ENCODE data around the gene IGLL5. TPM values are rescaled to one million over a fixed set of nuclear protein-coding genes. Genes with fewer than 3 reads are reported as not detected.

Gene IGLL5
- total and polyA plus RNA-seq, 9 of the 15 experiments (the other 6 are each of a cell fraction or from before 2014, with no cell fraction given), result not detected

DNA sequence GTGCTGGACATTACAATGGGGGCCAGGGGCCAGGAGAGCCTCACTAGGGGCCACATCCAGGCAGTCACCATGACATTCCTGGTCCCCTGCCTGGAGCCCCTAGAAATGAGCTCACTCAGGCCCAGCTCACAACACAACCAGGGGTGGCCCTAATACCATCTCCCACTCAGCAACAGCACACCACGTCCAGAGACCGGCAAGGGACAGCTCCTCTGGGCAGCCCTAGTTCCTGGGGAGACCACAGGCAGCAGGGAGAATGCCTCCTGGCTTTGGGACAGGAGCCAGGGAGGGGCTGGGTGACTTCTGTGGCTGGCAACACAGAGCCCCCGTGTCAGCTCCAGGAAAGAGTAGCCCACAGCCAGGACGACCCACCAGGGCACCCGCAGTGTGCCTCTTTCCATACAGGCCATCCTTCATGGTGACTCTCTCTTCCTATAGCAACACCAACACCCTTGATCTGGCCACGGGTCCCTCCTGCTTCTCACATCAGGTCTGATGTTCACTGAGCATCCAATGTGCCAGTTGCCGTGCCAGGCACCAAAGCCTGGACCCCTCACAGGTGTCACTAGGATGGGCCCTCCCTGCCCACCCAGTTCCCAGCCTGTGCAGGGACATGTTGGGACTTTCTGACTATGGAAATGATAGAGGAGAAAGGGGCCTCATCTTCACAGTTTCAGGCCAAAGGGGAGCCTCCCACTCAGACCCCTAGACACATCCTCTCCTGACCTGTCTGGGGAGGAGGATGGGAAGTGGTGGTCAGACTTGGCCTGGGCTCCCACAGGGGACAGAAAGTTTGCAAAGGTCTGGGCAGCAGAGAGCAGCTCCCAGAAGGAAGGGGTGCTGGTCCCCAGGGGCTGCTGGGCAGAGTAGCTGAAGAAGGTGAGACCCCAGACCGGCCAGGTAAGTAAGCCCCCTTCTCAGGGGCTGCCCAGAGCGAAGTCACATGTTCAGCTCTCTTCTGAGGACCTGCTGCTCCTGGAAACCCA is 43.2 kb downstream of the IGLL5 start (continued):
- TF ChIP-seq SMC3 (conservative IDR thresholded peaks at IDR 0.05; ENCODE audit: insufficient read depth, low read depth, low read length) (0 out of 2 replicates have a peak, but pooled peaks have one; percentile 6), BHLHE40 (IDR thresholded peaks at IDR 0.05; ENCODE audit: low read length) (0 out of 2 replicates have a peak, but pooled peaks have one; percentile 6), ZNF780A (CRISPR knock-in tag; IDR thresholded peaks at IDR 0.05) (no peak), ZSCAN32 (CRISPR knock-in tag; IDR thresholded peaks at IDR 0.05) (no peak), ETV1 (tag; conservative IDR thresholded peaks at IDR 0.05; ENCODE audit: low read depth) (no peak), MCM7 (IDR thresholded peaks at IDR 0.05) (peak in 1 of 2 experiments; percentile 30; a peak in 1 of 4 replicates), SNRNP70 (optimal IDR thresholded peaks at IDR 0.05; ENCODE audit: low read depth, low read length) (no peak), NR1H2 (CRISPR knock-in tag; IDR thresholded peaks at IDR 0.05) (no peak), ZNF239 (CRISPR knock-in tag; IDR thresholded peaks at IDR 0.05) (no peak), KDM4B (IDR thresholded peaks at IDR 0.05; ENCODE audit: borderline replicate concordance in 2 of 2, low read depth in 1 of 2) (no peak)
- TF ChIP-seq, protein P1, sequence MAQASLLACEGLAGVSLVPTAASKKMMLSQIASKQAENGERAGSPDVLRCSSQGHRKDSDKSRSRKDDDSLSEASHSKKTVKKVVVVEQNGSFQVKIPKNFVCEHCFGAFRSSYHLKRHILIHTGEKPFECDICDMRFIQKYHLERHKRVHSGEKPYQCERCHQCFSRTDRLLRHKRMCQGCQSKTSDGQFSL (CRISPR knock-in tag; IDR thresholded peaks at IDR 0.05), result no peak
- TF ChIP-seq, protein P1 (tag; IDR thresholded peaks at IDR 0.05), result no peak
- TF ChIP-seq, protein P2, sequence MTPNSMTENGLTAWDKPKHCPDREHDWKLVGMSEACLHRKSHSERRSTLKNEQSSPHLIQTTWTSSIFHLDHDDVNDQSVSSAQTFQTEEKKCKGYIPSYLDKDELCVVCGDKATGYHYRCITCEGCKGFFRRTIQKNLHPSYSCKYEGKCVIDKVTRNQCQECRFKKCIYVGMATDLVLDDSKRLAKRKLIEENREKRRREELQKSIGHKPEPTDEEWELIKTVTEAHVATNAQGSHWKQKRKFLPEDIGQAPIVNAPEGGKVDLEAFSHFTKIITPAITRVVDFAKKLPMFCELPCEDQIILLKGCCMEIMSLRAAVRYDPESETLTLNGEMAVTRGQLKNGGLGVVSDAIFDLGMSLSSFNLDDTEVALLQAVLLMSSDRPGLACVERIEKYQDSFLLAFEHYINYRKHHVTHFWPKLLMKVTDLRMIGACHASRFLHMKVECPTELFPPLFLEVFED (CRISPR knock-in tag; conservative IDR thresholded peaks at IDR 0.05), result no peak
- TF ChIP-seq, protein P3, sequence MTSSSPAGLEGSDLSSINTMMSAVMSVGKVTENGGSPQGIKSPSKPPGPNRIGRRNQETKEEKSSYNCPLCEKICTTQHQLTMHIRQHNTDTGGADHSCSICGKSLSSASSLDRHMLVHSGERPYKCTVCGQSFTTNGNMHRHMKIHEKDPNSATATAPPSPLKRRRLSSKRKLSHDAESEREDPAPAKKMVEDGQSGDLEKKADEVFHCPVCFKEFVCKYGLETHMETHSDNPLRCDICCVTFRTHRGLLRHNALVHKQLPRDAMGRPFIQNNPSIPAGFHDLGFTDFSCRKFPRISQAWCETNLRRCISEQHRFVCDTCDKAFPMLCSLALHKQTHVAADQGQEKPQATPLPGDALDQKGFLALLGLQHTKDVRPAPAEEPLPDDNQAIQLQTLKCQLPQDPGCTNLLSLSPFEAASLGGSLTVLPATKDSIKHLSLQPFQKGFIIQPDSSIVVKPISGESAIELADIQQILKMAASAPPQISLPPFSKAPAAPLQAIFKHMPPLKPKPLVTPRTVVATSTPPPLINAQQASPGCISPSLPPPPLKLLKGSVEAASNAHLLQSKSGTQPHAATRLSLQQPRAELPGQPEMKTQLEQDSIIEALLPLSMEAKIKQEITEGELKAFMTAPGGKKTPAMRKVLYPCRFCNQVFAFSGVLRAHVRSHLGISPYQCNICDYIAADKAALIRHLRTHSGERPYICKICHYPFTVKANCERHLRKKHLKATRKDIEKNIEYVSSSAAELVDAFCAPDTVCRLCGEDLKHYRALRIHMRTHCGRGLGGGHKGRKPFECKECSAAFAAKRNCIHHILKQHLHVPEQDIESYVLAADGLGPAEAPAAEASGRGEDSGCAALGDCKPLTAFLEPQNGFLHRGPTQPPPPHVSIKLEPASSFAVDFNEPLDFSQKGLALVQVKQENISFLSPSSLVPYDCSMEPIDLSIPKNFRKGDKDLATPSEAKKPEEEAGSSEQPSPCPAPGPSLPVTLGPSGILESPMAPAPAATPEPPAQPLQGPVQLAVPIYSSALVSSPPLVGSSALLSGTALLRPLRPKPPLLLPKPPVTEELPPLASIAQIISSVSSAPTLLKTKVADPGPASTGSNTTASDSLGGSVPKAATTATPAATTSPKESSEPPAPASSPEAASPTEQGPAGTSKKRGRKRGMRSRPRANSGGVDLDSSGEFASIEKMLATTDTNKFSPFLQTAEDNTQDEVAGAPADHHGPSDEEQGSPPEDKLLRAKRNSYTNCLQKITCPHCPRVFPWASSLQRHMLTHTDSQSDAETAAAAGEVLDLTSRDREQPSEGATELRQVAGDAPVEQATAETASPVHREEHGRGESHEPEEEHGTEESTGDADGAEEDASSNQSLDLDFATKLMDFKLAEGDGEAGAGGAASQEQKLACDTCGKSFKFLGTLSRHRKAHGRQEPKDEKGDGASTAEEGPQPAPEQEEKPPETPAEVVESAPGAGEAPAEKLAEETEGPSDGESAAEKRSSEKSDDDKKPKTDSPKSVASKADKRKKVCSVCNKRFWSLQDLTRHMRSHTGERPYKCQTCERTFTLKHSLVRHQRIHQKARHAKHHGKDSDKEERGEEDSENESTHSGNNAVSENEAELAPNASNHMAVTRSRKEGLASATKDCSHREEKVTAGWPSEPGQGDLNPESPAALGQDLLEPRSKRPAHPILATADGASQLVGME (CRISPR knock-in tag; IDR thresholded peaks at IDR 0.05), result no peak
- TF ChIP-seq, protein P4, sequence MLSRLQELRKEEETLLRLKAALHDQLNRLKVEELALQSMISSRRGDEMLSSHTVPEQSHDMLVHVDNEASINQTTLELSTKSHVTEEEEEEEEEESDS (CRISPR knock-in tag; IDR thresholded peaks at IDR 0.05), result no peak

Measured in K562 (cell line).